Activated CD4-positive, alpha-beta memory T cell treated with anti-CD3 and anti-CD28 coated beads, Interleukin-2, amount 10 ng/mL, durations not matched to agents 7 days and 5 days (primary cell): ENCODE results near the gene DNAL4. TPM values are rescaled to one million over a fixed set of nuclear protein-coding genes. Genes with fewer than 3 reads are reported as not detected.

Experiments
- CTCF ChIA-PET: fragments of 350-600 bp; sonication (Branson Sonifier 250); formaldehyde crosslinking; loops from one replicate; lab custom pipeline; 2021; ENCODE audit warnings: antibody characterized with exemption, inconsistent platforms; lab: Charles Lee
- POLR2A ChIA-PET: fragments of 350-600 bp; sonication (Branson Sonifier 250); formaldehyde crosslinking; loops from one replicate; lab custom pipeline; 2021; ENCODE audit warnings: antibody characterized with exemption; lab: Charles Lee
- DNase-seq: peaks from one replicate; pipeline ENCODE4 v3.0.0-alpha.2; 2020
- H3K27ac Mint-ChIP-seq: one replicate; pipeline ENCODE4 v1.8.0; 2021; ENCODE audit warnings: mild to moderate bottlenecking, mixed read lengths
- H3K27me3 Mint-ChIP-seq: one replicate; pipeline ENCODE4 v1.8.0; 2021; ENCODE audit warnings: mixed read lengths
- H3K36me3 Mint-ChIP-seq: one replicate; pipeline ENCODE4 v1.8.0; 2021; ENCODE audit warnings: low read depth, mixed read lengths
- H3K4me1 Mint-ChIP-seq: one replicate; pipeline ENCODE4 v1.8.0; 2021; ENCODE audit warnings: mixed read lengths
- H3K4me3 Mint-ChIP-seq: one replicate; pipeline ENCODE4 v1.8.0; 2021; ENCODE audit warnings: mild to moderate bottlenecking, mixed read lengths
- H3K9me3 Mint-ChIP-seq: one replicate; pipeline ENCODE4 v1.8.0; 2021; ENCODE audit warnings: mixed read lengths
- total RNA-seq, 2 experiments: library from RNA; stranded (reverse); gene quantifications; one replicate each; pipeline ENCODE4 v1.2.3, GENCODE V29; 2021

The DNAL4 gene
- total RNA-seq, 2 experiments from 2014 or later, result 8.0 to 8.4 TPM

- CTCF ChIA-PET, result no interaction called here
Observed at GRCh38 chr22:38832005-38832978, 38.3 kb upstream of the DNAL4 start.

GRCh38 chr22:38831166-38831945, 37.4 kb upstream of the DNAL4 start:
- H3K9me3 Mint-ChIP-seq, result no peaks in the 10 kb centered on the region
- DNase-seq, result no peak
- H3K27ac Mint-ChIP-seq, result no peak overlapping the region
- ChIA-PET POLR2A (no interaction called here), CTCF (no interaction called here)
- H3K27me3 Mint-ChIP-seq, result no peaks in the 10 kb centered on the region
- no peaks in the 10 kb centered on the region for H3K4me1 Mint-ChIP-seq
- no peaks in the 10 kb centered on the region for H3K36me3 Mint-ChIP-seq
- no peak overlapping the region for H3K4me3 Mint-ChIP-seq

More at GRCh38 chr22:38832005-38832978, 38.3 kb upstream of the DNAL4 start:
- Mint-ChIP-seq H3K4me1 (no peaks in the 10 kb centered on the region), H3K27me3 (no peaks in the 10 kb centered on the region), H3K4me3 (no peak overlapping the region), H3K36me3 (no peaks in the 10 kb centered on the region), H3K27ac (no peak overlapping the region), H3K9me3 (no peaks in the 10 kb centered on the region)
- POLR2A ChIA-PET, result no interaction called here
- DNase-seq, result no peak

- H3K27me3 Mint-ChIP-seq, result no peaks in the 10 kb centered on the region
- POLR2A ChIA-PET, result no interaction called here
- H3K4me3 Mint-ChIP-seq, result no peak overlapping the region
- no peak for DNase-seq
- H3K9me3 Mint-ChIP-seq, result no peaks in the 10 kb centered on the region
- no peak overlapping the region for H3K27ac Mint-ChIP-seq
- CTCF ChIA-PET, result no interaction called here
- H3K4me1 Mint-ChIP-seq, result no peaks in the 10 kb centered on the region
- no peaks in the 10 kb centered on the region for H3K36me3 Mint-ChIP-seq
Observed at GRCh38 chr22:38830845-38831108, 36.8 kb upstream of the DNAL4 start.

GRCh38 chr22:38830026-38830844, 36.3 kb upstream of the DNAL4 start:
- Mint-ChIP-seq H3K9me3 (no peaks in the 10 kb centered on the region), H3K36me3 (no peaks in the 10 kb centered on the region), H3K27me3 (no peaks in the 10 kb centered on the region), H3K27ac (no peak overlapping the region), H3K4me3 (no peak overlapping the region), H3K4me1 (no peaks in the 10 kb centered on the region)
- DNase-seq, result no peak
- ChIA-PET POLR2A (no interaction called here), CTCF (interaction anchor here (1.4 kb wide), 1 partner anchor 13 kb away, joined by 6 read pairs; the partner anchor contains the start of gene NPTXR)

GRCh38 chr22:38829485-38829884, 35.5 kb upstream of the DNAL4 start:
- Mint-ChIP-seq H3K36me3 (no peaks in the 10 kb centered on the region), H3K4me1 (no peaks in the 10 kb centered on the region), H3K4me3 (no peak overlapping the region), H3K27ac (no peak overlapping the region), H3K9me3 (no peaks in the 10 kb centered on the region), H3K27me3 (no peaks in the 10 kb centered on the region)
- ChIA-PET POLR2A (no interaction called here), CTCF (interaction anchor here (1.4 kb wide), 1 partner anchor 14 kb away, joined by 6 read pairs; the partner anchor contains the start of gene NPTXR)
- DNase-seq, result no peak

GRCh38 chr22:38828616-38829205, 34.8 kb upstream of the DNAL4 start:
- Mint-ChIP-seq H3K27me3 (no peaks in the 10 kb centered on the region), H3K27ac (no peak overlapping the region), H3K4me3 (no peak overlapping the region), H3K36me3 (no peaks in the 10 kb centered on the region), H3K4me1 (no peaks in the 10 kb centered on the region), H3K9me3 (no peaks in the 10 kb centered on the region)
- POLR2A ChIA-PET, result no interaction called here
- no peak for DNase-seq
- CTCF ChIA-PET, result interaction anchor here (1.4 kb wide), 1 partner anchor 15 kb away, joined by 6 read pairs; the partner anchor contains the start of gene NPTXR

- CTCF ChIA-PET, result no interaction called here
Observed at GRCh38 chr22:38828191-38828590, 34.2 kb upstream of the DNAL4 start.

GRCh38 chr22:38827510-38827909, 33.6 kb upstream of the DNAL4 start:
- Mint-ChIP-seq H3K4me1 (no peaks in the 10 kb centered on the region), H3K4me3 (no peak overlapping the region), H3K27me3 (no peaks in the 10 kb centered on the region), H3K36me3 (no peaks in the 10 kb centered on the region), H3K27ac (no peak overlapping the region), H3K9me3 (no peaks in the 10 kb centered on the region)
- no peak for DNase-seq
- ChIA-PET POLR2A (no interaction called here), CTCF (no interaction called here)

More at GRCh38 chr22:38828191-38828590, 34.2 kb upstream of the DNAL4 start:
- no peak overlapping the region for H3K27ac Mint-ChIP-seq
- no peak overlapping the region for H3K4me3 Mint-ChIP-seq
- no peaks in the 10 kb centered on the region for H3K27me3 Mint-ChIP-seq
- H3K36me3 Mint-ChIP-seq, result no peaks in the 10 kb centered on the region
- no peak for DNase-seq
- POLR2A ChIA-PET, result no interaction called here
- no peaks in the 10 kb centered on the region for H3K4me1 Mint-ChIP-seq
- H3K9me3 Mint-ChIP-seq, result no peaks in the 10 kb centered on the region

- Mint-ChIP-seq H3K36me3 (no peaks in the 10 kb centered on the region), H3K4me3 (no peak overlapping the region), H3K9me3 (no peaks in the 10 kb centered on the region), H3K4me1 (no peaks in the 10 kb centered on the region), H3K27me3 (no peaks in the 10 kb centered on the region), H3K27ac (no peak overlapping the region)
- no peak for DNase-seq
- CTCF ChIA-PET, result no interaction called here
- POLR2A ChIA-PET, result no interaction called here
Observed at GRCh38 chr22:38826801-38827200, 32.9 kb upstream of the DNAL4 start.

GRCh38 chr22:38826386-38826785, 32.4 kb upstream of the DNAL4 start:
- no peaks in the 10 kb centered on the region for H3K4me1 Mint-ChIP-seq
- H3K9me3 Mint-ChIP-seq, result no peaks in the 10 kb centered on the region
- no peak overlapping the region for H3K4me3 Mint-ChIP-seq
- H3K27ac Mint-ChIP-seq, result no peak overlapping the region
- H3K27me3 Mint-ChIP-seq, result no peaks in the 10 kb centered on the region
- ChIA-PET POLR2A (no interaction called here), CTCF (no interaction called here)
- no peak for DNase-seq
- H3K36me3 Mint-ChIP-seq, result no peaks in the 10 kb centered on the region

GRCh38 chr22:38824585-38824984, 30.6 kb upstream of the DNAL4 start:
- ChIA-PET CTCF (no interaction called here), POLR2A (no interaction called here)
- no peak overlapping the region for H3K4me3 Mint-ChIP-seq

GRCh38 chr22:38823637-38824036, 29.7 kb upstream of the DNAL4 start:
- Mint-ChIP-seq H3K4me3 (no peak overlapping the region), H3K36me3 (no peaks in the 10 kb centered on the region), H3K9me3 (no peaks in the 10 kb centered on the region), H3K4me1 (no peaks in the 10 kb centered on the region), H3K27ac (no peak overlapping the region), H3K27me3 (peaks cover 2% of the 10 kb centered on the region)
- POLR2A ChIA-PET, result interaction anchor here (0.6 kb wide), 1 partner anchor 56 kb away, joined by 3 read pairs; no protein-coding TSS in a partner anchor
- DNase-seq, result no peak
- CTCF ChIA-PET, result interaction anchor here (0.7 kb wide), 1 partner anchor 117 kb away, joined by 3 read pairs; no protein-coding TSS in a partner anchor

More at GRCh38 chr22:38824585-38824984, 30.6 kb upstream of the DNAL4 start:
- peak; percentile 52 for DNase-seq
- Mint-ChIP-seq H3K27ac (no peak overlapping the region), H3K9me3 (no peaks in the 10 kb centered on the region), H3K4me1 (no peaks in the 10 kb centered on the region), H3K36me3 (no peaks in the 10 kb centered on the region), H3K27me3 (no peaks in the 10 kb centered on the region)
